IPS-11a (cell line): ENCODE results near the gene COL4A2.

Source experiments
- H3K4me3 ChIP-seq: one replicate; pipeline ENCODE4 v1.5.1; 2013; ENCODE audit warnings: low read depth, low read length, control low read depth

COL4A2 gene

GRCh38 chr13:110546378-110546777 lies 239.3 kb downstream of the COL4A2 start:
- H3K4me3 ChIP-seq = no peak overlapping the region

GRCh38 chr13:110546926-110547325 lies 239.8 kb downstream of the COL4A2 start:
- no peak overlapping the region for H3K4me3 ChIP-seq

- H3K4me3 ChIP-seq = no peak overlapping the region
Measured at GRCh38 chr13:110548891-110549794, 242.1 kb downstream of the COL4A2 start.

GRCh38 chr13:110549795-110550160 lies 242.7 kb downstream of the COL4A2 start:
- no peak overlapping the region for H3K4me3 ChIP-seq

GRCh38 chr13:110551284-110551683 lies 244.2 kb downstream of the COL4A2 start:
- no peak overlapping the region for H3K4me3 ChIP-seq

GRCh38 chr13:110552767-110553166 lies 245.7 kb downstream of the COL4A2 start:
- H3K4me3 ChIP-seq = no peak overlapping the region

GRCh38 chr13:110553417-110553816 lies 246.3 kb downstream of the COL4A2 start:
- H3K4me3 ChIP-seq = no peak overlapping the region

- H3K4me3 ChIP-seq = no peak overlapping the region
Measured at GRCh38 chr13:110554227-110554836, 247.2 kb downstream of the COL4A2 start.

- H3K4me3 ChIP-seq = no peak overlapping the region
Measured at GRCh38 chr13:110554946-110555345, 247.9 kb downstream of the COL4A2 start.

GRCh38 chr13:110555601-110556223 lies 248.6 kb downstream of the COL4A2 start:
- H3K4me3 ChIP-seq = no peak overlapping the region

- no peak overlapping the region for H3K4me3 ChIP-seq
Measured at GRCh38 chr13:110556224-110556606, 249.1 kb downstream of the COL4A2 start.

GRCh38 chr13:110557082-110557481 lies 250.0 kb downstream of the COL4A2 start:
- H3K4me3 ChIP-seq = no peak overlapping the region

GRCh38 chr13:110557610-110558305 lies 250.7 kb downstream of the COL4A2 start:
- no peak overlapping the region for H3K4me3 ChIP-seq

GRCh38 chr13:110559429-110559943 lies 252.4 kb downstream of the COL4A2 start:
- H3K4me3 ChIP-seq = no peak overlapping the region

GRCh38 chr13:110559986-110560385 lies 252.9 kb downstream of the COL4A2 start:
- peak overlapping the region; percentile 88 for H3K4me3 ChIP-seq

- peak overlapping the region; percentile 88 for H3K4me3 ChIP-seq
Measured at GRCh38 chr13:110560601-110561343, 253.7 kb downstream of the COL4A2 start.

GRCh38 chr13:110561344-110562035 lies 254.4 kb downstream of the COL4A2 start, which contains the start of gene RAB20:
RAB20 (minus strand) TSS chr13:110561722; CDS start chr13:110561519, 203 bp downstream.
- H3K4me3 ChIP-seq = peak within 1 kb of the TSS; percentile 88

- peak overlapping the region; percentile 80 for H3K4me3 ChIP-seq
Measured at GRCh38 chr13:110562036-110562597, 255.0 kb downstream of the COL4A2 start.
